B cell (primary cell): ENCODE data around the gene CACNA1G. TPM values are rescaled to one million over a fixed set of nuclear protein-coding genes. Genes with fewer than 3 reads are reported as not detected.

Source experiments
- ATAC-seq: fragments of 200-7000 bp; cut with Tn5 transposase; one replicate; pipeline ENCODE4 v1.10.0; 2021; ENCODE audit warnings: low read depth, mild to moderate bottlenecking, moderate number of reproducible peaks, moderate library complexity
- CTCF ChIA-PET: fragments of 350-600 bp; sonication (Branson Sonifier 250); formaldehyde crosslinking; loops from one replicate; lab custom pipeline; 2021; ENCODE audit warnings: antibody characterized with exemption, inconsistent platforms; lab: Charles Lee
- POLR2A ChIA-PET: fragments of 350-600 bp; sonication (Branson Sonifier 250); formaldehyde crosslinking; loops from one replicate; lab custom pipeline; 2021; ENCODE audit warnings: antibody characterized with exemption; lab: Charles Lee
- DNase-seq: peaks from one replicate; pipeline ENCODE4 v3.0.0; 2013
- H2AFZ ChIP-seq: 2 replicates; pipeline ENCODE4 v1.6.1; 2012; ENCODE audit warnings: mild to moderate bottlenecking, low read depth, low read length; ENCODE audit not compliant: insufficient read depth, poor library complexity, severe bottlenecking
- H3K27ac ChIP-seq, 2 donors: 1 replicate in 1 of 2; 2 replicates in 1 of 2; pipeline ENCODE4 v1.5.1; 2012 to 2013; ENCODE audit warnings: low read length in 2 of 2, mild to moderate bottlenecking in 2 of 2, moderate library complexity in 1 of 2
- H3K27me3 ChIP-seq, 4 experiments: fragments of 200-600 bp in 1 of 4; sonication (generic) in 1 of 4; replicated peaks in 1 of 4; 1 replicate in 2 of 4; 2 replicates in 2 of 4; pipeline versions ENCODE4 v1.6.1 to v1.7.0; 2013 to 2016; ENCODE audit warnings: low read length in 3 of 4, mild to moderate bottlenecking in 2 of 4, mixed read lengths in 1 of 4, moderate library complexity in 1 of 4; ENCODE audit not compliant: insufficient read depth in 4 of 4, control insufficient read depth in 3 of 4; ENCODE audit errors: control extremely low read depth in 1 of 4
- H3K36me3 ChIP-seq, 2 experiments: replicated peaks in 1 of 2; 1 replicate in 1 of 2; 2 replicates in 1 of 2; pipeline versions ENCODE4 v1.6.1 to v1.7.1; 2013; ENCODE audit warnings: low read length in 1 of 2; ENCODE audit not compliant: insufficient read depth in 2 of 2, control insufficient read depth in 1 of 2; ENCODE audit errors: control extremely low read depth in 1 of 2, extremely low read depth in 1 of 2
- H3K4me1 ChIP-seq, 2 donors: fragments of 200-600 bp in 1 of 2; sonication (generic) in 1 of 2; 1 replicate in 1 of 2; 2 replicates in 1 of 2; pipeline versions ENCODE4 v1.5.1 to v1.6.1; 2013 to 2017; ENCODE audit warnings: low read length in 2 of 2; ENCODE audit not compliant: control insufficient read depth in 2 of 2, insufficient read depth in 2 of 2
- H3K4me2 ChIP-seq: replicated peaks from 2 replicates; pipeline ENCODE3; 2012; ENCODE audit warnings: mild to moderate bottlenecking, low read depth, low read length; ENCODE audit not compliant: poor library complexity, severe bottlenecking
- H3K4me3 ChIP-seq, 5 experiments: fragments of 200-600 bp in 1 of 5; sonication (generic) in 1 of 5; 1 replicate in 3 of 5; 2 replicates in 2 of 5; pipeline versions ENCODE4 v1.5.1 to v1.7.0; 2011 to 2016; ENCODE audit warnings: low read length in 4 of 5, mild to moderate bottlenecking in 4 of 5, low read depth in 2 of 5, control low read depth in 1 of 5, moderate library complexity in 1 of 5; ENCODE audit not compliant: insufficient read depth in 1 of 5; ENCODE audit errors: control extremely low read depth in 1 of 5, extremely low read depth in 1 of 5
- H3K79me2 ChIP-seq: fragments of 200-600 bp; sonication (generic); one replicate; pipeline ENCODE4 v1.6.0; 2016; ENCODE audit warnings: low read length; ENCODE audit not compliant: control insufficient read depth, insufficient read depth
- H3K9ac ChIP-seq: fragments of 200-600 bp; sonication (generic); 2 replicates; pipeline ENCODE4 v1.6.1; 2017; ENCODE audit warnings: mild to moderate bottlenecking, low read length, moderate library complexity
- H3K9me3 ChIP-seq, 3 donors: one replicate each; pipeline versions ENCODE4 v1.6.1 to v1.7.1; 2013; ENCODE audit warnings: low read length in 2 of 3; ENCODE audit not compliant: control insufficient read depth in 2 of 3, insufficient read depth in 1 of 3; ENCODE audit errors: control extremely low read depth in 1 of 3
- H4K20me1 ChIP-seq: 2 replicates; pipeline ENCODE4 v1.6.0; 2012; ENCODE audit warnings: mild to moderate bottlenecking, low read length; ENCODE audit not compliant: insufficient read depth, control insufficient read depth, poor library complexity, severe bottlenecking
- H3K27ac Mint-ChIP-seq: one replicate; pipeline ENCODE4 v1.8.0; 2021; ENCODE audit warnings: mixed read lengths
- H3K27me3 Mint-ChIP-seq: one replicate; pipeline ENCODE4 v1.8.0; 2021; ENCODE audit warnings: mixed read lengths
- H3K4me1 Mint-ChIP-seq: one replicate; pipeline ENCODE4 v1.8.0; 2021; ENCODE audit warnings: mixed read lengths
- H3K4me3 Mint-ChIP-seq: one replicate; pipeline ENCODE4 v1.8.0; 2021; ENCODE audit warnings: mixed read lengths
- H3K9me3 Mint-ChIP-seq: one replicate; pipeline ENCODE4 v1.8.0; 2022; ENCODE audit warnings: mixed read lengths; ENCODE audit not compliant: insufficient read depth
- EZH2 ChIP-seq: IDR thresholded peaks from 2 replicates; pipeline ENCODE4 v1.6.1; 2012; ENCODE audit warnings: borderline replicate concordance, low read depth, mild to moderate bottlenecking, moderate library complexity, low read length; ENCODE audit not compliant: insufficient read depth, poor library complexity, severe bottlenecking
- WGBS: methylation state at CpG from one replicate; pipeline ENCODE4 v1.1.5; 2013; ENCODE audit warnings: missing lambda C conversion rate; ENCODE audit not compliant: insufficient coverage; 5-methylcytosine and 5-hydroxymethylcytosine counted together
- intact Hi-C: fragments of 100-400 bp; cut with micrococcal nuclease; formaldehyde crosslinking; loops from one replicate; pipeline ENCODE4 v1.10.0; 2022
- polyA plus RNA-seq: library from polyadenylated mRNA; depleted of rRNA; stranded (reverse); fragments of >200 nt; gene quantifications from 2 replicates; pipeline ENCODE4 v1.2.3, GENCODE V29; 2012
- total RNA-seq, 2 donors: library from RNA; stranded (reverse); fragments of 120-200 nt in 1 of 2; gene quantifications; 1 replicate in 1 of 2; 2 replicates in 1 of 2; pipeline versions ENCODE4 v1.2.3 to v1.2.4, GENCODE V29; 2013 to 2022
- TF ChIP-seq, protein P1 (sequence below): fragments of 200-600 bp; IDR thresholded peaks from one replicate; pipeline ENCODE4 v1.8.0; 2022; ENCODE audit warnings: antibody characterized with exemption, mild to moderate bottlenecking

Gene CACNA1G
- total and polyA plus RNA-seq, 2 donors (not counting 1 experiment from before 2014, with no cell fraction given), result 0.12 TPM; not detected in 1

DNA sequence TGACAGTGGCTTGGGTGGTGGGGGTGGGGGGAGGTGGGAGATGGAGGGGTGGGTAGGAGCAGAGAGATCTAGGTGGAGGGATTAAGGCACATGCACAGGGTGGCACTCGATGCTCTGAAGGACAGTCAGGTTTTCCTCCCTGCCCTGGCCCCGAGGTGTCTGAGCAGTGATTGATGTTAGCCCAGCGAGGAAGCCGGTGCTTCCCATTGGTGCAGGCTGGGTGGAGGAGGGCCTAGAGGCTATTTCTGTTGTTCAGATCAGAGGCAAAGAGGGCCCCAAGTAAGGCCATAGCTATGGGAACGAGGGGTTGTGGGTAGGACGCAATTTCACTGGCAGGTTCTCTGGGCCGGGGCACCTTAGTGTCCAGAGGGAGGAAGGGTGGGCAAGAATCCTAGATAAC lies 23.1 kb downstream of the CACNA1G start:
- no peak overlapping the region for H2AFZ ChIP-seq
- ChIA-PET POLR2A (no interaction called here), CTCF (no interaction called here)
- no peaks in the 10 kb centered on the region for H3K4me1 ChIP-seq
- no peak for TF ChIP-seq EZH2
- TF ChIP-seq, protein P1, sequence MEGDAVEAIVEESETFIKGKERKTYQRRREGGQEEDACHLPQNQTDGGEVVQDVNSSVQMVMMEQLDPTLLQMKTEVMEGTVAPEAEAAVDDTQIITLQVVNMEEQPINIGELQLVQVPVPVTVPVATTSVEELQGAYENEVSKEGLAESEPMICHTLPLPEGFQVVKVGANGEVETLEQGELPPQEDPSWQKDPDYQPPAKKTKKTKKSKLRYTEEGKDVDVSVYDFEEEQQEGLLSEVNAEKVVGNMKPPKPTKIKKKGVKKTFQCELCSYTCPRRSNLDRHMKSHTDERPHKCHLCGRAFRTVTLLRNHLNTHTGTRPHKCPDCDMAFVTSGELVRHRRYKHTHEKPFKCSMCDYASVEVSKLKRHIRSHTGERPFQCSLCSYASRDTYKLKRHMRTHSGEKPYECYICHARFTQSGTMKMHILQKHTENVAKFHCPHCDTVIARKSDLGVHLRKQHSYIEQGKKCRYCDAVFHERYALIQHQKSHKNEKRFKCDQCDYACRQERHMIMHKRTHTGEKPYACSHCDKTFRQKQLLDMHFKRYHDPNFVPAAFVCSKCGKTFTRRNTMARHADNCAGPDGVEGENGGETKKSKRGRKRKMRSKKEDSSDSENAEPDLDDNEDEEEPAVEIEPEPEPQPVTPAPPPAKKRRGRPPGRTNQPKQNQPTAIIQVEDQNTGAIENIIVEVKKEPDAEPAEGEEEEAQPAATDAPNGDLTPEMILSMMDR, result no peak
- Mint-ChIP-seq H3K9me3 (no peaks in the 10 kb centered on the region), H3K4me3 (no peak overlapping the region), H3K4me1 (no peaks in the 10 kb centered on the region), H3K27me3 (peaks cover 33% of the 10 kb centered on the region), H3K27ac (no peak overlapping the region)
- H3K4me3 ChIP-seq, result no peak overlapping the region
- 63% methylated on average over 7 of the region's 7 CpGs for WGBS
- no peak overlapping the region for H3K27ac ChIP-seq
- no peak for ATAC-seq
- intact Hi-C loops, result no loop called here
- no peak overlapping the region for H3K9ac ChIP-seq
- H3K27me3 ChIP-seq, result peaks cover 0 to 8% (median 3%) of the 10 kb centered on the region in 4 experiments
- no peaks in the 10 kb centered on the region for H3K79me2 ChIP-seq
- H3K36me3 ChIP-seq, result no peaks in the 10 kb centered on the region
- H3K9me3 ChIP-seq, result no peaks in the 10 kb centered on the region
- no peak overlapping the region for H3K4me2 ChIP-seq
- no peak for DNase-seq
- H4K20me1 ChIP-seq, result no peaks in the 10 kb centered on the region

DNA sequence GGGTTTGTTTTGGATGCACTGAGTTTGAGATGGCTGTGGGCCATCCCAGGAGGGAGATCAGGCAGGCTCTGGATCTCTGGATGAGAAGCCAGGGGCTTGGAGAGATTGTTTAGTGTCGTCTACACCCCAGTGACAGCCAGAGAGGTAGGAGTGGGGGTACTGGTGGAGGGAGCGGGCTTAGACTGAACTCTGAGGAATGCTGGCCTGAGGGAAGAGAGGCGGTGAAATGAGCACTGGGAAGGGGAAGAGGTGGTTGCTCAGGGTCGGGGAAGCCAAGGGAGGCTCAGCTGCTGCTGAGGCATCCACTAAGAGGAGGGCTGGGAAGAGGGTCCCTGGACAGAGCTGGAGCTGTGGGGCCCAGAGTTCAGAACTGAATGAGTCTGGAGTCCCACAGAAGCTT lies 23.6 kb downstream of the CACNA1G start:
- no peaks in the 10 kb centered on the region for H4K20me1 ChIP-seq
- intact Hi-C loops, result no loop called here
- Mint-ChIP-seq H3K27me3 (peaks cover 28% of the 10 kb centered on the region), H3K9me3 (no peaks in the 10 kb centered on the region), H3K4me3 (no peak overlapping the region), H3K27ac (no peak overlapping the region), H3K4me1 (no peaks in the 10 kb centered on the region)
- ChIA-PET CTCF (no interaction called here), POLR2A (no interaction called here)
- H3K9me3 ChIP-seq, result no peaks in the 10 kb centered on the region
- peaks cover 0 to 8% (median 3%) of the 10 kb centered on the region in 4 experiments for H3K27me3 ChIP-seq
- no peaks in the 10 kb centered on the region for H3K36me3 ChIP-seq
- no peak overlapping the region for H3K4me3 ChIP-seq
- 83% methylated on average over 4 of the region's 4 CpGs for WGBS
- H2AFZ ChIP-seq, result no peak overlapping the region
- H3K27ac ChIP-seq, result no peak overlapping the region
- H3K9ac ChIP-seq, result no peak overlapping the region
- no peaks in the 10 kb centered on the region for H3K4me1 ChIP-seq
- no peak for TF ChIP-seq EZH2
- TF ChIP-seq, protein P1, result no peak
- no peak overlapping the region for H3K4me2 ChIP-seq
- ATAC-seq (no peak), DNase-seq (no peak)
- H3K79me2 ChIP-seq, result no peaks in the 10 kb centered on the region
